HG02884 (cell line): ENCODE measurements around the gene NHP2.
"Not testable (repeated sequence)": the region's sequence is repeated elsewhere in the genome, so short reads cannot be mapped to it uniquely, and the experiment has no call there.

Experiments
- ATAC-seq: cut with Tn5 transposase; IDR thresholded peaks from one replicate; pipeline ENCODE4 v1.9.1; 2021; ENCODE audit warnings: mild to moderate bottlenecking, moderate library complexity; ENCODE audit not compliant: unreplicated experiment

Gene NHP2

DNA sequence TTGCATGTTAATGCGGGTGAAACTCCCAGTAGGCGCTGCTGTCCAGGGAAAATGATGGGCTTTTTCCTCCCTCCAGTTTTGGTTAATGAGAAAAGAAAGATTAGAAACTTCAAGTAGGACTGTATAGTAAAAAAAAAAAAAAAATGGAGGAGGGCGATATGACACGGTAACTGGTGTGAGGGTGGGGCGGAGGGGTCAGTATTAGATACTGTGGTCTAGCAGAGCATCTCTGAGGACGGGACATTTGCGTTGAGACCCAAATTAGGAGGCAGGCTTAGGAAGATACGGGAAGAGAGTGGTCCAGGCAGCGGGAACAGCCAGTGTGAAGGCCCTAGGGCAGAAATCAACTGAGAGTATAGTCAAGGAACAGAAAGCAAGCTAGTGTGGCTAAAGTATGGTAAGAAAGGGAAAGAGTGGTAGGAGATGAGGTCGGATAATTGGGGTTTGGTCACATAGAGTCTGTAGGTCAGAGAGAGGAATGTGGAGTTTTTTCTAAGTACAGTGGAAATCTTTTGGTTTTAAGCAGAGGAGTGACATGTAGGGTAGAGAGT is 22.2 kb downstream of the NHP2 start:
- no peak for ATAC-seq

GRCh38 chr5:178130576-178131445 is 22.9 kb downstream of the NHP2 start, which contains the start of gene RMND5B:
Gene RMND5B, plus strand, starts transcription at chr5:178131014. Its CDS starts 7,106 bp downstream, at chr5:178138120.
- ATAC-seq = peak; percentile 84

DNA sequence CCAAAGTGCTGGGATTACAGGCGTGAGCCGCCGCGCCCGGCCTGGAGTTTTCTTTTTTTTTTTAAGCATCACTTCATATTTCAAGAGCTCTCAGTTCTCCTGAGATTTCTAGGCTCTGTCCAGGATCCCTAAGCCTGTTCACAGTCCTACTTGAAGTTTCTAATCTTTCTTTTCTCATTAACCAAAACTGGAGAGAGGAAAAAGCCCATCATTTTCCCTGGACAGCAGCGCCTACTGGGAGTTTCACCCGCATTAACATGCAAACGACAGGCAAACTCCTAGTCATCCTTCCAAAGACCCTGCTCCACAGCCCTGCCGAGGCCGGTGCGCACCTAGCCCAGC is 23.5 kb downstream of the NHP2 start:
- ATAC-seq = not testable (repeated sequence)

DNA sequence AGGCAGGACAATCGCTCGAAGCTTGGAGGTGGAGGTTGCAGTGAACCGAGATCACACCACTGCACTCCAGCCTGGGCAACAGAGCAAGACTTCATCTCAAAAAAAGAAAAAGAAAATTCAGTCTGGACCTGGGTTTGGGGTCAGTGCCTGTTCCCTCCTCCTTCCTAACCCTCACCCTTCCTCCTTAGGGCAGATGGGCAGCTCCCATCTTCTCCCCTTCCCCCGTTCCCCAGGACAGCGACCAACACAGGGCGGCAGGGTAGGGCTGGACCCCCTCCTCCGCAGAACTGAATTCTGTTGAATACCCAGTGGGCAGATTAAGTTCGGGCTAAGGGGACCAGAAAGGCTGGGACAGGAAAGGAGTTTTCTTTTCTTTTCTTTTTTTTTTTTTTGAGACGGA is 24.4 kb downstream of the NHP2 start:
- no peak for ATAC-seq

DNA sequence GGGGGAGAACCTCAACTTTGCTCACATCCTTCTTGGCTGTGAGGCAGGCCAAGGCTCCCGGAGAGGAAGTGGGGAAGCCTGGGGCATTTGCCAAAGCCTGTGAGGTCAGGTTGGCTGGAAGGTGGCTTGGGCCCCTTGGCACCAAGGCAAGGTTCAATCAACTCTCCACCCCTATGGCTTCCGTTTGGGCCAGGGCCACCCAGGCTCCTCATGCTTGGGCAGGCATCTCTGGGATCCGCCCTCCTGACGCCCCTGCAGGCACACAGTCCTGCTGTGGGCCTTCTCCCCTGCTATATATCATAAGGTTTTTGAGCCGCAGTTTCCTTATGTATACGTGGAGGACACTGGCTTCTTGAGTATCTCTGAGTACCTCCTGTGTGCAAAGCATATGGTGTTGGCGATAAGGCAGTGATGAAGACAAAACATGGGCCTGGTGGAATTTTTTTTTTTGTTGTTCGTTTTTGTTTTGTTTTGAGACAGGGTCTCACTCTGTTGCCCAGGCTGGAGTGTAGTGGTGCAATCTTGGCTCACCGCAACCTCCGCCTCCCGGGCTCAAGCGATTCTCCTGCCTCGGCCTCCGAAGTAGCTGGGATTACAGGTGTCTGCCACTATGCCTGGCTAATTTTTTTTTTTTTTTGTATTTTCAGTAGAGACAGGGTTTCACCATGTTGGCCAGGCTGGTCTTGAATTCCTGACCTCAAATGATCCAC is 26.2 kb downstream of the NHP2 start:
- ATAC-seq = not testable (repeated sequence)

DNA sequence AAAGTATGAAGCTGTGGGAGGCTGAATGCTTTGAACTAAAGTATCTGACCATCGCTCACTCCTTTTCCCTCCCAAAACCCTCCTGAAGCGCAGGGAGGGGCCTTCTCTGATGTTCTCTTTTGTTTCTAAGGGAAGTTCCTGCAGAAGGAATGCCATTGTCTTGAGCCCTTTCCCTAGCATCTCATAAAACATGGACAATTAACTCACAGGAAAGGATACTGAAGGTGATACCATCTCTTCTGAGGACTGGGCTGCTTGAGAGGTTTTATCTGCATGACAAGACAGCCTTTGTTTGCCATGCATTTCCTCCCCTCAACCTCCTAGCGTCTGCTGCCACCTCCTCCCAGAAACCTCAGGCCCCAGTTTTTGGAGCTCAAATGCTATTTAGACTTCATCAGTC is 27.1 kb downstream of the NHP2 start:
- no peak for ATAC-seq

GRCh38 chr5:178125253-178125906 is 28.3 kb downstream of the NHP2 start:
- ATAC-seq = no peak

DNA sequence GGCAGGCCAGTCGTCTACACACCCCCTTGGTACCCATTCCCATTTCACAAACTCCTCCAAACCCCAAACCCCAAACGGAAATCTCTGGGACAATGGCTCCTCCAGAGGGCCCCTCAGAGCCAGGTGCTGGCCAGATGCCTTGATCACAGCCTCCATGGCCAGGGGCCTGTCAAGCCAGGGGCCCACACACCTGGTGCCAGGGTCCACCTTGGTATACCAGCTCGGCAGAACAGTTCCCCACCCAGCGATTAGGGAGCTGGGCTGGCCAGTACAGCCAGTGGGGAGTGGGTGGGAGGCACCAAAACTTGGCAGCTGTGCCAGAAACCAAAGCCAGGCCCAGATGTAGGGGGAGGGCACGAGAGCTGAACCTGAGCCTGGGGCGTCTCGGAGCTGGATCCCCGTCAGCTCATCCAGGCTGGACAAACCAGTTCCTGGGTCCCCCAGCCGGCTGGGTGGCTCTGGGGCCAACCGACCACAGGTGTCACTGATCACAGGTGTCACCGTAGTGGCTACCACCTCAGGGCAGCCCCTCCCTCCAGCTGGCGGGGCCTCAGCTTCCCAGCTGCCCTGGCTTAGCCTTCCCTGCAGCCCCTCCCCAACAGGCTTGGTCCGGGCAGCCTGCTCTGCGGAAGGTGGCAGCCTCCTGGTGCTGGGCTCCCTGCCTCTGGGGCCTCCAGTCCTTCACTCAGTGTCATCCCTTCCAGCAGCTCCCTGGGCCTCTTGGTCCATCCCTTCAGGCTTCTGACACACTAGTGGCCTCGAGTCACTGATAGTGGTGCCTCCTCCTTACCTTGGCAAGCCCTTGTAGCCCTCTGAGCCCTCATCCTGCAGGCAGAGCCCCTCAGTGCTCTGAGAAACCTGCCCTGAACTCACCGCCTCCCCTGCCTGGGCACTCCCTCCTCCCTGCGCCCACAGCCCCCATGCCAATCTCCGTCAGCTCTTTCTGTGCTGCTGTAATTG is 29.4 kb downstream of the NHP2 start:
- no peak for ATAC-seq

DNA sequence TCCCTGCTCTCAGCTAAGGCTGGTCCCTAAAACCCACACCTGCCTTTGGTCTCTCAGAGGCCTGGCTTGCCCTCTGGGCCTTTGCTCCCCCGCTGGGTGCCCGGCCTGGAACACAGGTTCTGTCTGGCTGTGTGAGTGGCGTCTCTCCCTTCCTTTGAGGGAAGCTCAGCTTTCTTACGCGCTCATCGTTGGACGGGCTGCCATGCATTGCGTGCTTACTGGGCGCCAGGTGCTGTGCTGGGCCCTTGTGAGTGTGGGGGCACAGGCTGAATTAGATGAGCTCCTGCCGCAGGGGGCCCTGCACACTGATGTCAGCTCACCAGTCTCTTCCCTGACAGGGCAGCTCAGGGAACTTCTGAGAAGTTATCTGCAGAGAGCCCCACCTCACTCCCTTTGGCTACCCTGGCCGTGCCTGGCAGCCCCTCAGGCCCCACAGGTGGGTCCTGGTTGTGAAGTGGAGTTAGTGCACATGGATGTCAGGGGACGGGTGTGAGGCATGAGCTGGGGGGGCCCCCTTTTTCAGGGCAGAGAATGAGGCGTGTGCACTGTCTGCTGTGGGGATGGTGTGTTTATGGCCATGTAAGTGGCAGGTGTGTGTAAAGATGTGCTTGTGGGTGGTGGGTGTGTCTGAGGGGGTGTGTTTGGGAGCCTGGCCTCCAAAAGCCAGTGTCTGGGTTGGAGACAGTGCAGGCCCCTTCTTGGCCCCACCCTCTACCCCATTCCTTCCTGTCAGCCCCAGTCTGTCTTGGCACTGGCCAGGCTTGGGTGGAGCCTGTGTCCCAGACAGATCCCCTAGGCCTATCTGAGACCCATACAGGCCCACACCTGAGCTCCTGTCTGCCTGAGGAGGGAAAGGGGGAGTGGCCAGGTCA is 30.4 kb downstream of the NHP2 start:
- no peak for ATAC-seq

DNA sequence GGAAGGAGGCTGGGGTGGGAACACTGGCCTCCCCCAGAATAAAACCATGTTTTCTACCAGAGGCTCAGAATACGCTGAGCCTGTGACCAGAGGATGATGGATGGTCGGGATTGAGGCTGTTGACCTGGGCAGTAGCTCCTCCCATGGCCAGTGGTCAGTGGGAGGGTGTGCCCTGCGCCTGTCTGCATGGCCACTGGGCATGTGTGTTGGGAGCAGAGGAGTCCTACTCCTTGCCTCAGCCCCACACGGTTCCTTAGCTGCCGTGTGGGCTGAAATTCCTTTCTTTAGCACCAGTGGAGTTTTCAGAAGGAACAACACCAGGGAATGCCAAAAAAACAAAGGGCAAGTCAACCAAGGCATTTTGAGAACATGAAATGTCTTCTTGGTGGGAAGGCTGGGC is 31.3 kb downstream of the NHP2 start:
- no peak for ATAC-seq

GRCh38 chr5:178121391-178122276 is 32.1 kb downstream of the NHP2 start:
- no peak for ATAC-seq

- ATAC-seq = peak; percentile 84
Observed at GRCh38 chr5:178120607-178121357, 32.9 kb downstream of the NHP2 start.

DNA sequence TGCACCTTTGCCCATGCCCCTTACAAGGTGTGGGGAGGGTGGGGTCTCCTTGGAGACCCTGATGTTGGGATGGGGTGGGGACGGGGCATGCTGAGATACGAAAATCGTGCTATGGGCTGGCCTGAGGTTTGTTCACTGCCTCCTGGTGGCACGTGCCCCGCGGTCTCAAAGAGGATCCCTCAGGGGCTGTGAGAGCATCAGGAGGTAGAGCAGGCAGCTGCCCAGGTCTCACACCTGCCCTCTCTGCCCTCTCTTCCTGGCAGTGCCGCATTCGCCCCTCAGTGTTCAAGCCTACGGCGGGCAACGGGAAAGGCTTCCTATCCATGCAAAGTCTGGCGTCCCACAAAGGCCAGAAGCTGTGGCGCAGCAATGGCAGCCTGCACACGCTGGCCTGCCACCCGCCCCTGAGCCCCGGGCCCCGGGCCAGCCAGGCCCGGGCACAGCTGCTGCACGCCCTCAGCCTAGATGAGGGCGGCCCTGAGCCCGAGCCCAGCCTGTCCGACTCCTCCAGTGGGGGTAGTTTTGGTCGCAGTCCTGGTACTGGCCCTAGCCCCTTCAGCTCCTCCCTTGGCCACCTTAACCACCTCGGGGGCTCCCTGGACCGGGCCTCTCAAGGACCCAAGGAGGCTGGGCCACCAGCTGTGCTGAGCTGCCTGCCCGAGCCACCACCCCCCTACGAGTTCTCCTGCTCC is 33.6 kb downstream of the NHP2 start:
- no peak for ATAC-seq

DNA sequence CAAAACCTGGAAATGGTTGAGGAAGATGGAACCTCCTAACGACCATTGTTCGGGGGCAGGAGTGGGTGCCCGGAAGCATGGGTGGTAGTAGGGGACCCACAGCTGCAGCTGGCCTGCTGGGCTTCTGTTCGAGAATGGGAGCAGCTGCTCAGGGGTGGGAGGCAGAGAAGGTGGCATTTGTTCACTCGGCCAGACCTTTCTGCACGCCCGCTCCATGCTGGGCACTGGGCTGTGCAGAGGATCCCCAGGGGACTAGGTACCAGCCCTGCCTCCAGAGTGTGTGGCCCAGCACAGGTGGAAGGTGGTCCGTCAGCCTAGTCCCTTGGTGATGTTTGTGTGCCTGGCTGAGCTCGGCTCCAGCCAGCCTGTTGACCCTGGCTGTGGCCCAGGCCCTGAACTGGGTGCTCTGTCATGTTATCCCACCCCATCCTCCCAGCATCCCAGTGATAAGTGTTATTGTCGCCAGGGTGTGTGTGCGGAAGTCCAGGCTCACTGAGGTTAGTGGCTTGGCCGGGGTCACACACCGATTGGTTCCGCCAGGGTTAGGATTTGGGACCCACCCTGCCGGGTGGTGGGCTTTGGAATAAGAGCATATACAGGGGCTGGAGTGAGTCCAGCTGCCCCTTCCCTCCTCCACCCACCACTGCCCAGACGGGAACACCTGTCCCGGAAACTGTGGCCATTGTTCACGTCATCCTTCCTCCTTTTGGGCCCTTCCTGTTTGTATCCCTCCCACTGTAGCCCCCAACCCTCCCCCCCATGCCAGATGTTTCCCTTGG is 35.6 kb downstream of the NHP2 start:
- ATAC-seq = no peak

DNA sequence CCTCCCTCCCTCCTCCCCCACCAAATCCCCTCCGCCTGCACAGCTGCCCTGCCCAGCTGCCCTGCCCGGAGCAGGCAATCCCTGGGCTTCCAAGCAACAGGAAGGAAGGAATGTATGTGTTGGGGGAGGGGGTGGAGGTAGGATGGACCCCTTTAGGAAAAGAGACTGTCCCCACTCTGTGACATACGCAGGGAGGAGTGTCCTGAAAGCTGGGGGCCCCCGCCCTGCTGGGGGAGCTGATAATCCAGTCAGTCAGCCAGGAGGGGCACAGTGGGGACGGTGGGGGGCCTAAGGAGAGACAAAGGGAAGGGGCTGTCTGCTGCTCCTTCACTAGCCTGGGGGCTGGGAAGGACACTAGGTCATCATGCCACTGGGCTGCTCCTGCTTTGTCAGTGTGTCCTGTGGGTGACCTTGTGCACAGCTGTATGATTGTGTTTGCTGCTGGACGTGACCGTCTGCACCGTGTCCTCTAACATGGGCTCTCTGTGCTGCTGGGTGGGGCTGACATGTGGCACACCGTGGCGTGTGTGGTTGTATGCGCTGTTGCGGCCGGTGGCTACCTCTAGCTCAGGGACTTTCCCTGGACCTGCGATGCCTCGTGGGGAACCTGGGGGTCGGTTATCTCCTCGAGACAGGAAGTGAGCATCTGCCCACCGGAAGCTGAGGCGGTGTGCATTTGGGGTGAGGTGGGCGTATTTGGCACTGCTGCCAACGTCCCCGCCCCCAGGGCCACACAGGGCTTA is 37.4 kb downstream of the NHP2 start:
- no peak for ATAC-seq

DNA sequence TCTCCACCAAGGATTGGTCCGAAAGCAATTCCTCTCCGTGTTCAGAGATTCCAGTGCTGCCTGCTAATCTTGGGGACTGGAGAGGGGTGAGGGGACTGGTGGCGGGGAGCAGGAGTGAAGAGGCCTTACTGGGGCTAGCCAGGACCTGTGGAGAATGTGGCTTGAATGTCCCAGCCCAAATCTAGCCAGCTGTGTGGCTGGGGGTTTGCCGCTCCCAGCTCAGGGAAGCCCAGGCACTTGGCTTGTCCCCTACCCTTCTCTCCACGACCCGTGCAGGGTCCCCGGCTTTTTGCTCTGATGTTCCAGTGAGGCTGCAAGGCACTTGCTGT is 37.9 kb downstream of the NHP2 start:
- no peak for ATAC-seq
